NCI-H128 (cell line): Measurements from ENCODE around the gene ZNF8.
"Not testable (repeated sequence)": the region's sequence is repeated elsewhere in the genome, so short reads cannot be mapped to it uniquely, and the experiment has no call there.

Experiments
- DNase-seq: peaks from one replicate; lab custom pipeline; 2025; ENCODE audit not compliant: unreplicated experiment; lab: John Stamatoyannopoulos, UW

Gene ZNF8

DNA sequence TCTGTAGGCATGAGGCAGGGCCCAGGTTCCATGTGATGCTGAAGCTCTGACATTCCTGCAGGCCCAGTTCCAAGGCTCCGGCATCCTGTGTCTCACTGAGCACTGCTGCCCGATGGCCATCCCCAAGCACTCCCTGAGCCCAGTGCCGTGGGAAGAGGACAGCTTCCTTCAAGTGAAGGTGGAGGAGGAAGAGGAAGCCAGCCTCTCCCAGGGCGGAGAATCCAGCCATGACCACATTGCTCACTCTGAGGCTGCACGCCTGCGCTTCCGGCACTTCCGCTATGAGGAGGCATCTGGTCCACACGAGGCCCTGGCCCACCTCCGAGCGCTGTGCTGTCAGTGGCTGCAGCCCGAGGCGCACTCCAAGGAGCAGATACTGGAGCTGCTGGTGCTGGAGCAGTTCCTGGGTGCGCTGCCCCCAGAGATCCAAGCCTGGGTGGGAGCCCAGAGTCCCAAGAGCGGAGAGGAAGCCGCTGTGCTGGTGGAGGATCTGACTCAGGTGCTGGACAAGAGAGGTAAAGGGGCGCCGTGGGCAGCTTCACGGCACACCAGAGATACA lies 56.0 kb downstream of the ZNF8 start:
- no peak for DNase-seq

DNA sequence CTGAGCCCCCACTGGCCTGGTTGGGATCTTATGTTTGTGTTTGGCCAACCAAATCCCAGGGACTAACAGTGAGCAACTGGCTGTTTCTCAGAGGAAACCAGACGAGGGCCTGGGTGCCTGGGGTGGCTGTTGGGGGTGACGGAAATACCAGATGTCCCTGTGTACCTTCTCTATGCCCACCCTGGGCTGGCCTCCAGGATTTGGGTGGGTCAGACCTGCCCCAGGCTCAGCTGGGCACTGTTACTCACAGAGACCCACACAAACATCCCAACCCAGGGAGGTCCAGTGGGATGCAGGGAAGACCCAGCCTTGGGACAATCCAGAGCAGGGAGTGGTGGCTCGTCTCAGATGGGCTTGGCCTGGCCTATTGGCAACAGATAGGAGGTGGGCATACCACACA lies 56.9 kb downstream of the ZNF8 start:
- no peak for DNase-seq

DNA sequence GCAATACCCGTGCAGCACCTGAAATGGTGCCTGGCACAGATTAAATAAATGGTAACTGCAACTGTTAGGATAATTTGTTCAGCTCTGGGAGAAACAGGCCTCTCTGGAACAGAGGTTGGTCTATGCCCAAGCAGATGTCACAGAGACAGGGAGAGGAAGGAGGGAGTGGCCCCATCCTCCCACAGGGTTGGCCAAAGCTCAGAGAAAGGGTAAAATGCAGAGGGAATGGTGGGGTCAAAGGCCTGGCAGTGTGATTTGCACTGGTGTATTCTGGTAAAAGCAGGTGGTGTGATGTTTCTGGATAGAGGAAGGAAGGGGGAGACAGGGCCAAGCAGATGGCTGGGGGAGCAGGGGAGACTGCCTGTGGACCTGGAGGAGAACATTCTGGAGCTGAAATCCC lies 57.5 kb downstream of the ZNF8 start:
- no peak for DNase-seq

DNA sequence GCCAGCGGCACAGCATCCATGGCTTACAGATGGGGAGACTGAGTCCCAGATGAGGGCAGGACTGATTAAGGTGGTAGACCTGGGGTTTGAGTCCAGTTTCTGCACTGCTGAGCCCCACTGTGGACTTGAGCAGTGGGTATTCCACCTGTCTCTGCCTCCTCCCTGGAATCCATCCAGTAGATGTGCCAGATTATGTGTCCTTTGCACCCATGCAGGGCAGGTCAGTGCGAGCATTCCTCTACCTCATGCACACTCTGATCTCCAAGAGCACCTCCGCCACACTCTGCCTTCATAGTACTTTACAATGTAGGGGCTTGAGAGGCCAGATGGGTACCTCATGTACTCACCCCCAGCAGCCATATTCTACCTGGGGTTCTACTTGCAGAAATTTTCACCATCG lies 58.1 kb downstream of the ZNF8 start:
- DNase-seq, result no peak

DNA sequence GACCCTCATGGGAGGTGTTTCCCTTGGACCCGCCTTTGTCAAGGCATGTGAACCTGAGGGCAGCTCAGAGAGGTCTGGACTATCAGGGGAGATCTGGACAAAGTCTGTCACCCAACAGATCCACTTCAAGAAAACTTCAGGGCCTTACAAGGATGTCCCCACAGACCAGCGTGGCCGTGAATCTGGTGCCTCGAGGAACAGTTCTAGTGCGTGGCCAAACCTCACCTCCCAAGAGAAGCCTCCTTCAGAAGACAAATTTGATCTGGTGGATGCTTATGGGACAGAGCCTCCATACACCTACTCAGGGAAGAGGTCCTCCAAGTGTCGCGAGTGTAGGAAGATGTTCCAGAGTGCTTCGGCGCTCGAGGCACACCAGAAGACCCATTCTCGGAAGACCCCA lies 59.6 kb downstream of the ZNF8 start:
- no peak for DNase-seq

DNA sequence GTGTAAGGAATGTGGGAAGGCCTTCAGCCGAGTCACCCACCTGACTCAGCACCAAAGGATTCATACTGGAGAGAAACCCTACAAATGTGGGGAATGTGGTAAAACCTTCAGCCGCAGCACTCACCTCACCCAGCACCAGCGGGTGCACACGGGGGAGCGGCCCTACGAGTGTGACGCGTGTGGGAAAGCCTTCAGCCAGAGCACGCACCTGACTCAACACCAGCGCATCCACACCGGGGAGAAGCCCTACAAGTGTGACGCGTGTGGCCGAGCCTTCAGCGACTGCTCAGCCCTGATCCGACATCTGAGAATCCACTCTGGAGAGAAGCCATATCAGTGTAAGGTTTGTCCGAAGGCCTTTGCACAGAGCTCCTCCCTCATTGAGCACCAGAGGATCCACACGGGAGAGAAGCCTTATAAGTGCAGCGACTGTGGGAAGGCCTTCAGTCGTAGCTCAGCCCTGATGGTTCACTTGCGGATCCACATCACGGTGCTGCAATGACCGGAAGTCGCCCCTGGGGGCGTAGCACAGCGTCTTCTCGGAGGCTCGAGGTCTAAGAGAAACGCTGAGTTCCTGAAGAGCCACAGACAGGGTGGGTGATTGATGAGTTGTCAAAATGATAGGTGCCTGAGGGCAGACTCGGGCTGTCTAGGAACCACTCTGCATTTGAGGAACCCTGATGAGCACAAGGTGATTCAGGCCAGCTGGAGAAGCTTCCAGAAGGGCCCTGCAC lies 60.2 kb downstream of the ZNF8 start:
- no peak for DNase-seq

DNA sequence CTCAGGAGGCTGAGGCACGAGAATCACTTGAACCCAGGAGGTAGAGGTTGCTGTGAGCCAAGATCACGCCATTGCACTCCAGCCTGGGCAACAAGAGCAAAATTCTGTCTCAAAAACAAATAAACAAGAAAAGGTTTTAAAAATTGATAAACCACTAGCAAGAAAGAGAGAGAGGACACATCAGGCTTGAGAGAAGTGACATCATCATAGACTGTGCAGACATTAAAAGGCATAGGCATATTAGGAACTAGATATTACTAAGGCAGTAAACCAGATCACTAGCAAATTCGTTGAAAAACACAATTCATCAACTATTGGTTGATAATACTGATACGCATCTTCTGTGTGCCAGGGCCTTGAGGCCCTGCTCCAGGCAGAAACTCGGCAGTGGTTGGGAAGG lies 66.8 kb downstream of the ZNF8 start:
- DNase-seq, result no peak

DNA sequence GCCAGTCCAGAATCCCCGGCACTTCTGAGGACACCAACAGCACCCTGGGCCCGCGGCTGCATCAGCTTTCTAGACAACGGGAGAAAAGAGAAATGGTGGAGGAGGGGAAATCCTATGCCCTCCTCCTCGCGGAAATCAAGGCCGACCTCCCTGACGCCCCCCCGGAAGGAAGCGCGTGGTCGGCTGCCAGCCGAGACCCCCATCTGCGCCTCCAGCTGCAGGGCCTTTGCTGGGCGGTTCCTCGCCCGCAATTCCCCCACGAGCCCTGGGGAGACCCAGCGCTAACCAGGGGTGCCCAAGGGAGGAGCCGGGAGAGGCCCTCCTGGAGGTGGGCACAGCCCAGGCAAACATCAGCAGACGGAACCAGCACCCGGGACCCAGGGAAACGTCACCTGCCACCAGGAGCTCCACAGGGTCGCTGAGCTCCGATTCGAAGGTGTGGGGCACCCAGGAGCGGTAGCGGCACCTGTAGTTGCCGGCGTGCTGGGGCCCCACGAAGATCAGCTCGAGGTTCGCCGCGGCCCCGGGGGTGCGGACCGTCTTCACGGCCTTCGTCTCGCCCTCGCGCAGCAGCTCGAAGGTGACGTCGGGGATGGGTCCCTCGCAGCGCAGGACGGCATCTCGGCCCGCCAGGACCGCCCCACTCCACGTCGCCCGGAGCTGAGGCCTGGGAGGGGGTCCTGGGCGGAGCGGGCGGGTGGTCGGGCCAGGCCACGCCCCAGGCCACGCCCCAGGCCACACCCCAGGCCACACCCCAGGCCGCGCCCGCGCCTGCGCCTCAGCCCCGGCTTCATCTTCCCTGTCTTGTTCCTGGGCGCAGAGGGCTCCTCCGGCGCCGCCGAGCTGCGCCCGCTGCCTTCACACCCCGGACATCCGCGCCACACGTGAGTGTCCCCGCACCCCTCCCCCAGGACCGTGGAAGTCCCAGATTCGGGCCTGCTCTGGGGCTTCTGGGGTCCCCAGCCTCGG lies 68.5 kb downstream of the ZNF8 start:
- peak; percentile 61 for DNase-seq

DNA sequence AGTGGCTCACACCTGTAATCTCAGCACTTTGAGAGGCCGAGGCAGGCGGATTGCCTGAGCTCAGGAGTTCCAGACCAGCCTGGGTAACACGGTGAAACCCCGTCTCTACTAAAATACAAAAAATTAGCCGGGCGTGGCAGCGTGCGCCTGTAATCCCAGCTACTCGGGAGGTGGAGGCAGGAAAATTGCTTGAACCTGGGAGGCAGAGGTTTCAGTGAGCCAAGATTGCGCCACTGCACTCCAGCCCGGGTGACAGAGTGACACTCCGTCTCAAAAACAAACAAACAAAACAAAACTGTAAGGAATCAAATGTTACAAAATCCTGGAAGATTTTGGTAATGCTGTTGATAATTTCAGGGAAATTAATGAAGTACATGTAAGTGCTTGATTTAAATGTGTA lies 69.3 kb downstream of the ZNF8 start:
- not testable (repeated sequence) for DNase-seq

DNA sequence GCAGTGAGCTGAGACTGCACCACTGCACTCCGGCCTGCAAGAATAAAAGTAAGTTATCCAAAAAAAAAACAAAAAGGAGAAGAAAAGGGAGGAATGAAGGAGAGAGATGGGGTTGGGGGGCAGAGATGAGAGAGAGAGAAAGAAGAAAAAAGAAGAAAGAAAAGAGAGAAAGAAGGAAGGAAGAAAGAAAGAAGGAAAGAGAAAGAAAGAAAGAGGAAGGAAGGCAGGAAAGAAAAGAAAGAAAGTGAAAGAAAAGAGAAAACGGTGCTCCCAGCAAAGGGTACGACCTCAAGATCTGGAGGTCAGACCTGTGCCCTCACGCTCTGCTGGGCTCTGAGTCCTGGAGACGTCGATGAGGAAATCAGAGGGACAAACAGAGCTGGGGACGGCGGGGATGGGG lies 70.8 kb downstream of the ZNF8 start:
- no peak for DNase-seq

DNA sequence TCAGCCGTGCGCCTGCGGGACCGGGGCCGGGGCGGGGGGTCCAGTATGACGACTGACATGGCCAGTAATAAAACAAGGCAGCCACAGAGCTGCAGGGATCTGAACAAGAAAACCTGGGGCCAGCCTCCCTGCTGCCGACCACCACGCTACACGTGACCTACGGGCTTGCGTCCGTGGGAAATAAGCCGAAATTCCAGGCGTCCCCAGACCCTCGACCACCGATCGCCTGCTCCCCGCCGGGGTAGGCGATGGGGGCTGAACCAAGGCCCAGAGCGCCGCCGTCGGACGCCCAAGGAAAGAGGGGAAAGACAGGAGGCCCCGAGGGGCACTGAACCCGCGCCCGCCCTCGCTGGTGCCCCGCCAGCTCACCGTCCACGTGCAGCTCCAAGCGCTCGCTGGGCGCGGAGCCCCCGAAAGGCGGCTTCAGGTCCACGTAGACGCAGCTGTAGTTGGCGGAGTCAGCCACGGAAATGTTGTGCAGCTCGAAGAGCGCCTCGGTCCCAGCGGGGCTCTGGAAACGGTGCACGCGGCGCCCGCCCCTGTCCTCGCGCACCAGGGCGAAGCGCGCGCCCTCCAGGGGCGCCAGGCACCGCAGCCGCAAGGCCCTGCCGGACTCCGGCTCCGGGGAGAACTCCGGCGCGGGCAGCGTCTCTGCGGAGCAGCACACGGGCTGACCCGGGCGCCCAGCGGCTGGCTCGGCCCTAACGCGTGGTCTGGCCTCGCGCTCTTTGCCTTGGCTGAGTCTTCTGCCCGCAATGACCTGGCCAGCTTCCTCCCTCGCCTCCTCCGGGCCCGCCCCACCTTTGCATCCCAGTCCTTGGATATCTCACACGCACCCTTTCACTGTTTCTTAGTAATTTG lies 71.5 kb downstream of the ZNF8 start:
- DNase-seq, result no peak

DNA sequence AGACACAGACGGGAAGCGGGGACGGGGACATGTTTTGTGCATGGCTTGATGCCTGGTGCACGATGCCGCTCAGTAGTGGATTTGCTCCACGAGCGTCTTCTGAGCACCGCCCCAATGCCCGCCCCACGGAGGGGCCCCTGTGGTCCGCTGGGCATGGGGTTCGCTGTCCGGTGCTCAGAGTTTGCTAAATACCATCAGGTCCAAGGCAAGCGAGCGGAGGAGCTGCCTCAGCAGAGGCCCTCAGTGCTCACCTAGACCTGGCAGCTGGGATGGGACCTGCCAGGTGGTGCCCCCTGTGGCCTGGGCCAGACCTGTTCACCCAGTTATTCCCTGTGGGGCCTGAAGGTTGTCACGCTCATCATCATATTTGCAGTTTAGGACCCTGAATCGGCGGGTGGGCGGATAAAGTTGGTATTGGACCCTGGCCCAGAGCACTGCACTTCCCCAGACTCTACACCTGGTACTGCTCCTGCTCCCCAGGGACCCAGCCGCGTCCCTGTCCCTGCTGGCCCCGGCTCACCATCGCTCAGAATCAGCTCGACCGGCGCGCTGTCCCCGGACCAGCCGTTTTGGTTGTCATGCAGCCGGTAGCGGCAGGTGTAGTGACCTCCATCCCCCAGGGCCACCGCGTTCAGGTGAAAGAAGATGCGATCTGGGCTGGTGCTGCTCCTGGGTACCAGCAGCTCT lies 72.3 kb downstream of the ZNF8 start:
- DNase-seq, result no peak

DNA sequence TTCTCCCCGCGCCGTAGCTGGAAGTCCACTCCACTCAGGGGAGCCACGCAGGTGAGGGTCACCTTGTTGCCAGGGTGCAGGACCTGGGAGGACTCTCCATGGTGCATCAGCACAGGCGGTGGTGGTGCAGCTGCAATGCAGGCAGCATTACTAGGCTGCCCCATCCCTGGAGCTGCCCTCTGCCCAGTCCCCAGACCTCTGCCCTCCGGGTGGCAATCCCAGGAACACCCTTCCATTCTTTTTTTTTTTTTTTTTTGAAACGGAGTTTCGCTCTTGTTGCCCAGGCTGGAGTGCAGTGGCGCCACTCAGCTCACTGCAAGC lies 72.8 kb downstream of the ZNF8 start:
- DNase-seq, result no peak

DNA sequence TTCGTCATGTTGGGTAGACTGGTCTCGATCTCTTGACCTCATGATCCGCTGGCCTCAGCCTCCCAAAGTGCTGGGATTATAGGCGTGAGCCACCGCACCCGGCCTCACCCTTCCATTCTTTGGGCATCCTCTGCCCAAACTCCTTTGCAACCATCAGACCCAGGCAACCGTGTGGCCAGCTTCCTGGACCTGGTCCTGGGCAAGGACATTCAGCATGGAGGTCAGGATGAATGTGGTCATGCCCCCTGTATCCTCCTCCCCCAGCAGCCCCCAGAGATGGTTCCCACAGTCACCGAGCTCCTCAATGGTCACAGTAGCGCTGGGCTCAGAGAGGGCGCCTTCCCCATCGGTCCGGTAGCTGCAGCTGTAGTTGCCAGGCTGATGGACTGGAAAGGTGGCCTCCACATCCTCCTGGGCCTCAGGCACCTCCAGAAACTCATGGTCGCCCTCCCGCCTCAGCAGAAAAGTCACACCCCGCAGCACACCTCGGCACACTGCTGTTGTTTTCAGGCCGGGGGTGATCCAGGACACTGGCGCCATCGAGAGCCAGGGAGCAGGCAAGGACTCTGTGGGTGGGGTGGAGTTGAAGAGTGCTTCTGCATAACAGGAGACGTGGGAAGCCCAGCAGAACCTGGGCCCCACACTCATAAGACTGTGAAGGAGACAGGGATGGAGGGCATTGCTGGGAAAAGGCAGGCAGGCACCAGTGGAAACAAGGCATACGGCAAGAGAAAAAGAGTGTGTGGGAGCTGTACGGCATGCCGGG lies 73.4 kb downstream of the ZNF8 start:
- DNase-seq, result no peak
